ENCODE data around the gene KIF6.

KIF6 gene

DNA sequence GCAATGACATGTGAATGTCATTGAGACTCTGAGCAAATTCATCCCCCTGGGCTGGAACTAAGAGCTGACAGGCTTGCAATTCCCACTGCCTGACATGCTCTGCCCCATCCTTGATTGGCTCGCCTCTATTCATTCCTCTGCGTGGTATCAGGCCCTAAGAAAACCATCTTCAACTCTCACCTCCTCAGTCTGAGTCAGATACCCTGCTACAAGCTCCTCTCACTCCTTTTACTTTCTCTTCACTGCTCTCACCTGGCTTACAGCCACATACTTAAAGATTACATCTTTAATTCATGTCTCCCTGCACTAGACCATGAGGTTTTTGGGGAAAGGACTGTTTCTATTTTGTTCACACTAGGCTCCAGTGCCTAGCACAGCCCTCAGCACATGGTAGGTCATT is 131.6 kb downstream of the KIF6 start:
- H3K4me1 ChIP-seq: no peaks in the 10 kb centered on the region
- no peaks in the 10 kb centered on the region for H3K27me3 ChIP-seq
- no peaks in the 10 kb centered on the region for H3K9me3 ChIP-seq (replicated peaks in 1 of 11)
- no peaks in the 10 kb centered on the region for H3K36me3 ChIP-seq
- no peak overlapping the region for H3K27ac ChIP-seq
- H3K4me3 ChIP-seq: no peak overlapping the region
- H4K20me1 ChIP-seq: no peaks in the 10 kb centered on the region
- TF ChIP-seq Cebpa-rat (IDR thresholded peaks at IDR 0.05): no peak
- H3K4me2 ChIP-seq: no peak overlapping the region
- no peak overlapping the region for H3K9ac ChIP-seq

DNA sequence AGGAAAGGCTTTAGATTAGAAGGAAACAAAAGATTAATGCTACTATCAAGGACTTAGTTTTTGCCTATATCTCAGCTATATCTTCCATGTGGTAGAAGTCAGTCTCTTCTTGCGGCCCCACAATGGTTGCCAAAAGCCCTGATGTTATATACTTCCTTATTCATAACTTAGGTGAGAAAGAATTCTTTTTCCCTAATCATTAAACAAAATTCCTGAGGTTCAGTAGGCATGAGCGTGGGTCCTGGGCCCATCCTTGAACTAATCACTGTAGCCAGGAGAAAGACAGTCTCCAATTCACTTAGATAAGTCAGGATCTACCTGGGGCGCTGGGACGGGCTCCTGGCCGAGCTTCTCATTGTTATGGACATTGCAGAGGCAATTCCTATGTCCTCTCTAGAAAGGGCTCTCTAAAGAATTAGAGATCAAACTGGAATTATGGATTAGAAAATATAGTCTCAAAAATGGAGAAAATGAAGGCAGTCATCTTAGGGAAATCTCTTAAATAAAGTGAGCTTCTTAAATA is 134.3 kb downstream of the KIF6 start:
- Histone ChIP-seq H3K9ac (no peak overlapping the region), H3K4me1 (no peaks in the 10 kb centered on the region), H3K27me3 (no peaks in the 10 kb centered on the region), H3K4me3 (no peak overlapping the region), H3K4me2 (no peak overlapping the region), H3K36me3 (no peaks in the 10 kb centered on the region), H4K20me1 (no peaks in the 10 kb centered on the region), H3K9me3 (replicated peaks in 1 of 11) (no peaks in the 10 kb centered on the region), H3K27ac (no peak overlapping the region)
- TF ChIP-seq Cebpa-rat (IDR thresholded peaks at IDR 0.05): no peak

DNA sequence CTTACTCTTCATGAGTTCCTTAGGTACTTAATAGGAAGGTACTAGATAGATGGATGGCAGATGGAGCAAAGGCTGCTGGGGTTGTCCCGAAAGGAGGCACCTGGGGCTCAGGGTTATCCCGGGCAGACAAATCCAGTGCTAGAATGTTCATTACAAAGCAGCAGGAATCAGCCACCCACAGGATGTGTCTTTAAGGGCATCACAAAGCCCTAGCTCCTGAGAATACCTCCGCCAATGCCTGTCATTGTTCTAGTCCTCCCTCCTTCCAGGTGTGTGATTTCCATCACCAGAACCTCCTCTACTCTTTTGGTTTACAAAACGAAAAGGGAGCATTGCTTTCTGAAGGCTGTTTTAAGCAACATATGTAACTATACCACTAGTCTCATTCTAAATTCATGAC is 138.1 kb downstream of the KIF6 start:
- Histone ChIP-seq H3K4me1 (no peaks in the 10 kb centered on the region), H3K9me3 (replicated peaks in 1 of 11) (no peaks in the 10 kb centered on the region), H3K4me3 (no peak overlapping the region), H3K9ac (no peak overlapping the region), H4K20me1 (no peaks in the 10 kb centered on the region), H3K36me3 (no peaks in the 10 kb centered on the region), H3K27ac (no peak overlapping the region), H3K27me3 (no peaks in the 10 kb centered on the region), H3K4me2 (no peak overlapping the region)
- TF ChIP-seq Cebpa-rat (IDR thresholded peaks at IDR 0.05): no peak

DNA sequence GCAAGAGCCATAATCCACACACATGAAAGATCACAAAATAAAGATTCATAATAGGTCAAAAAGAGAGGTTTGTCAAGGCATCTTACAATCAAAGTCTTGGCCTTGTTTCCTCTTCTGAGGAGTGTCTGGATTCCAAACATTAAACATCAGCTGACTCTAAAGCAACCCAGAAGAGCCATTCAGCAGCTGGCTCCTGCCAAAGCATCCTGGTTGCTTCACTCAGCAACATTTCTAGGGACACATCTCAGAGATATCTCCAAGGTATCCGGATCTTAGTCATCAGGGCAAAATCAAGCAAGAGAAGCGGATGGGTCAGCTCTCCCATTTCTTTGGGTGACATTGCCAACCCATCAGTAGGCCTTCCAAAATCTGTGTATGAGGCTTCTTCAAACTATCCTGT is 139.6 kb downstream of the KIF6 start:
- H3K27ac ChIP-seq: no peak overlapping the region
- TF ChIP-seq Cebpa-rat (IDR thresholded peaks at IDR 0.05): no peak
- H3K36me3 ChIP-seq: no peaks in the 10 kb centered on the region

DNA sequence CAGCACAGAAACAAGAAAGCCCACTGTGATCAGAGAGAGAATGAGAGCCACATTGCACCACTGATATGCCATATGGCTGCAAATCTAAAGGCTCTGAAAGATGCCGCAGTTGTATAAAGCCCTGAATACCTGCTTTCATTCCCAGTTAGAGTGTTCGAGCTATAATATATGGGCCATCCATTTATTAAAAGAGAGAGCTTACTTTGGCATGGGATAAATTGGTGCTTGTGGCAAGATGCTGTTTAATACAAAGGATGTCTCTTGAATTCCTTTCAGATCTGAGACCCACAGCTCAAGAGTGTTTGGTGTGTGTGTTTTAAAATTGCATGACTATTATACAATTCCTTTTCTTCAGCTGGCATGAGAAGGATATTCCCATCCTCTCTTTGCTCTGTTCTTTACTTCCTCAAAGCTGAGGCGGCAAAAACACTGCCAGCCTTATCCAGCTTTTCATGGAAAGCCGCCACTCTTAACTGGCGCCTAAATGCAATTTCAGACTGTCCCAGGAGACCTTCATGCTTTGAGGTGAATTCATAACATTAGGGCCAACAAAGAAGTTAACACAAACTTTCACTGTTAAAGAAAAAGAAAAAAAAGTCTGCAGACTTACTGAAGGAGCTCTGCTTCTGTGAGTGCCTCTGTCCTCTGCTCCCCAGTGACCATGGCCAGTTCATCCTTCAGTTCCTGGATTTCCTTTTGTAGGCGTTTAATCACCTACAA is 147.6 kb downstream of the KIF6 start:
- H4K20me1 ChIP-seq: no peaks in the 10 kb centered on the region
- H3K9ac ChIP-seq: no peak overlapping the region
- H3K4me2 ChIP-seq: no peak overlapping the region
- no peaks in the 10 kb centered on the region for H3K36me3 ChIP-seq
- H3K9me3 ChIP-seq (replicated peaks in 1 of 11): peaks cover 0 to 14% (median 0%) of the 10 kb centered on the region in 11 experiments; a peak in 1 of 22 replicates
- TF ChIP-seq Cebpa-rat (IDR thresholded peaks at IDR 0.05): no peak
- H3K4me3 ChIP-seq: no peak overlapping the region
- H3K27me3 ChIP-seq: no peaks in the 10 kb centered on the region
- H3K4me1 ChIP-seq: peaks cover 0 to 7% (median 5%) of the 10 kb centered on the region in 10 experiments; a peak in 11 of 20 replicates
- no peak overlapping the region for H3K27ac ChIP-seq

More for the DNA sequence above, 139.6 kb downstream of the KIF6 start:
- no peaks in the 10 kb centered on the region for H3K9me3 ChIP-seq (replicated peaks in 1 of 11)
- no peaks in the 10 kb centered on the region for H3K4me1 ChIP-seq
- no peaks in the 10 kb centered on the region for H4K20me1 ChIP-seq
- H3K4me3 ChIP-seq: no peak overlapping the region
- H3K9ac ChIP-seq: no peak overlapping the region
- H3K27me3 ChIP-seq: no peaks in the 10 kb centered on the region
- no peak overlapping the region for H3K4me2 ChIP-seq

DNA sequence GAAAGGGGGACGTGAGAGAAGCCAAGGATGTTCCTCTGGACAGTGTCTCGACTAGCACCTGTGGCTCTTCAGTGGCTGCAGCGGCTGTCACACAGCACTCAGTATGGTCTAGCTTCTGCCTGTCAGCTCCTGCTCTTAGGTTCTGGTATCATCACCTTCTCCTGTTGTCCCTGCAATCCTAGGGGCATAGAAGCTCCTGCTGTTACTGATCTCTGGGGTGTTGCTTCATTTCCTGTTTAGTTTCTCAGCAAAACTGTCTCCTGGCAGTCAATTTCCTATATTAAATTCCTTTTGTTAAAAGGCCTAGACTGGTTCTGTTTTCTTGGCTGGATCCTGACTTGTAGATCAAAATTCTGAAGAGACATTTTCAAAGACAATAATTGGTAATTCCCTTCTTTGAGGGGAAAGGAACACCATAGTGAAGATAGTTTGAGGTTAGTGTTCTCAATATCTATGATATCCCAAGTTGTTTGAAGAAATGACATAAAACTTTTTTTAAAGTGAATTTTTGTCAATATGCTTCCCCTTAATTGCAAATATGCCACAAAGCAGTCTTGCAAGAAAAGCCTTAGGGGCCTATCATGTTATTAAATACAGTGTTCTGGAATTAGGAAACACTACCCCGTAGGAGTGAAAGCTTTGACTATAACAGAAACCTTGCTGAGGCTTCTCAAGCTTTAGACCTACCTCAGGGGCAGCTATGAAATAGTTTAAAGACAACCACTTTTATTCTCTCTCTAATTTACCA is 148.5 kb downstream of the KIF6 start:
- Histone ChIP-seq H3K27me3 (no peaks in the 10 kb centered on the region), H3K4me3 (no peak overlapping the region), H3K27ac (no peak overlapping the region), H3K4me2 (peak overlapping the region in 8 of 11 experiments; percentile 10 to 55 (median 38); a peak in 10 of 22 replicates), H3K4me1 (peaks cover 0 to 7% (median 5%) of the 10 kb centered on the region in 10 experiments; a peak in 11 of 20 replicates), H4K20me1 (no peaks in the 10 kb centered on the region), H3K36me3 (no peaks in the 10 kb centered on the region), H3K9ac (no peak overlapping the region), H3K9me3 (replicated peaks in 1 of 11) (peaks cover 0 to 14% (median 0%) of the 10 kb centered on the region in 11 experiments; a peak in 1 of 22 replicates)
- no peak for TF ChIP-seq Cebpa-rat (IDR thresholded peaks at IDR 0.05)

DNA sequence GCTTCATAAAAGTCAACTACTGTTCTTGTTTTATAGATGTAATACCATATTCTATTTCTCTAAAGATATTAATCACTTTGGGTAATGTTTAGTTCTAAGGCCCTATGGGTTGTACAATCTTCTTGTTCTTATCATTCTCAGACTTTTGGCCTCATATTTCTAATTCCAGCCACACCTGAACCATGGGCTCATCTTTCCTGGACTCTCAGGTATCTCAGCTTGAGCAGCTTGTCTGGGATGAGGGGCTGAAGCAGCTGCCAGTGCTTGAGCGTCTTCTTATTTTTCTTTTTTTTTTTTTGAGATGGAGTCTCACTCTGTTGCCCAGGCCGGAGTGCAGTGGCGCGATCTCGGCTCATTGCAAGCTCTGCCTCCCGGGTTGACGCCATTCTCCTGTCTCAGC is 150.2 kb downstream of the KIF6 start:
- TF ChIP-seq Cebpa-rat (IDR thresholded peaks at IDR 0.05): no peak
- no peaks in the 10 kb centered on the region for H4K20me1 ChIP-seq
- no peaks in the 10 kb centered on the region for H3K27me3 ChIP-seq
- H3K36me3 ChIP-seq: no peaks in the 10 kb centered on the region
- H3K9ac ChIP-seq: no peak overlapping the region
- no peak overlapping the region for H3K27ac ChIP-seq
- H3K4me2 ChIP-seq: no peak overlapping the region
- H3K4me3 ChIP-seq: no peak overlapping the region
- H3K9me3 ChIP-seq (replicated peaks in 1 of 11): peaks cover 0 to 14% (median 0%) of the 10 kb centered on the region in 11 experiments; a peak in 1 of 22 replicates
- peaks cover 0 to 7% (median 5%) of the 10 kb centered on the region in 10 experiments; a peak in 11 of 20 replicates for H3K4me1 ChIP-seq

DNA sequence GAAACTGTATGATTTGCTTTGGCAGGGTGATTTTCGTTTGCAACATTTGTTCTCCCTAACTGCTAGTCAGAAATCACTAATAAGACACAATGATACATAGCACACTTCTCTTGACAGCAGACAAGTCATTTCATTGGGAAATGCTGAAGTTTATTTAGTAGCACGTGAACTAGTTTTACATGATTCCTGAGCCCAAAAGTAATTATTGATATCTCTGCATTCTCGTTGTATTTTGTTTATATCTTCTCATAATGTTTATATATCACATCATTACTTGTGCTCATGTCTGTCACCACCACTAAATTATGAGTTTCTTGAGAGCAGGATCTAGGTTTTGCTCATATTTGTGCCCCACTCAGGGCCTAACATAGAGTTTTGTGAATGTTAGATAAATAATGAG is 151.7 kb downstream of the KIF6 start:
- H3K4me1 ChIP-seq: peaks cover 0 to 7% (median 5%) of the 10 kb centered on the region in 10 experiments; a peak in 11 of 20 replicates
- no peaks in the 10 kb centered on the region for H3K36me3 ChIP-seq
- no peaks in the 10 kb centered on the region for H3K27me3 ChIP-seq
- no peak overlapping the region for H3K27ac ChIP-seq
- no peak for TF ChIP-seq Cebpa-rat (IDR thresholded peaks at IDR 0.05)
- H3K4me3 ChIP-seq: no peak overlapping the region
- H3K4me2 ChIP-seq: no peak overlapping the region
- H4K20me1 ChIP-seq: no peaks in the 10 kb centered on the region
- no peak overlapping the region for H3K9ac ChIP-seq
- H3K9me3 ChIP-seq (replicated peaks in 1 of 11): peaks cover 0 to 14% (median 0%) of the 10 kb centered on the region in 11 experiments; a peak in 1 of 22 replicates

DNA sequence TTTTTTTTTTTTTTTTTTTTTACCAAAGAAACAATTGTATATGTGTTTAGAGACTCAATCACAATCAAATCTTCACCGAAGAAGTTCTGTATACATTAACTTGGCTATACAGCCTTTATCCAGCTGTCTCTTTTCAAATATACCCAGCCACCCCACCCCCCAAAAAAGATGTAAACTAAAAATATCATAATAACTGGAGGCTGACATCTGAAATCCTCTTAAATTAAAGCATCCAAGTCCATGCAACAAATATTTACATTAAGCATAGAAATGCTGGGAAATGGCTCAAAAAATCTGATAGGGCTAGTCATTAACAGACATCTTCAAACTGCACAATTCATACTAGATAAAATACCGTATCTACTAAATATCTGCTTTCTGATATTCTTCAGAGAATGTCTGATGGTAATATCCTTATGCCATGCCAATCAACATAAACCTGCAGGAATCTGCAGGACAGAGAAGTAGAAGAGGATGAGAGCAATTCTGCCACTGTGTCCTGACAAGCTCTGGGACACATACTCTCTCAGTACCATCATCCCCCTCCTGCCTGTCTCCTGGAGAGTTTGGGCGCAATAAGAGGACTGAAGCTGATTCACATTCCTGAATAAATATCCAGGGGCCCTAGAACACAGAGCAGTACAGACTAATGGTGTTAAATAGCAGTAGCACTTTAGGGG is 152.4 kb downstream of the KIF6 start:
- TF ChIP-seq Cebpa-rat (IDR thresholded peaks at IDR 0.05): no peak
- Histone ChIP-seq H3K4me2 (no peak overlapping the region), H3K27ac (no peak overlapping the region)

More for the DNA sequence above, 152.4 kb downstream of the KIF6 start:
- Histone ChIP-seq H3K9ac (no peak overlapping the region), H4K20me1 (no peaks in the 10 kb centered on the region), H3K9me3 (replicated peaks in 1 of 11) (peaks cover 0 to 14% (median 0%) of the 10 kb centered on the region in 11 experiments; a peak in 1 of 22 replicates), H3K4me1 (peaks cover 0 to 7% (median 5%) of the 10 kb centered on the region in 10 experiments; a peak in 11 of 20 replicates), H3K4me3 (no peak overlapping the region), H3K27me3 (no peaks in the 10 kb centered on the region), H3K36me3 (no peaks in the 10 kb centered on the region)

Measured in BLaER1 treated with 17β-estradiol and CSF1 and Interleukin-3, amounts not matched to agents 10 nM and 100 nM (cell line).